HAP-1 (cell line): Measurements from ENCODE around the gene SNX22.

Source experiments
- DNase-seq, 2 experiments: peaks; one replicate each; pipeline ENCODE4 v3.0.0-alpha.2; 2016 to 2020; ENCODE audit warnings: low spot score in 2 of 2
- H3K27me3 ChIP-seq: fragments of 250-450 bp; sonication (Bioruptor Pico); 2 replicates; pipeline ENCODE4 v1.5.1; 2020; ENCODE audit warnings: low read depth, mild to moderate bottlenecking, moderate library complexity
- H3K36me3 ChIP-seq: fragments of 250-450 bp; sonication (Bioruptor Pico); replicated peaks from 2 replicates; pipeline ENCODE4 v1.5.1; 2020; ENCODE audit warnings: mild to moderate bottlenecking
- H3K4me1 ChIP-seq: fragments of 250-450 bp; sonication (Bioruptor Pico); 2 replicates; pipeline ENCODE4 v1.5.1; 2020; ENCODE audit warnings: mild to moderate bottlenecking
- H3K4me3 ChIP-seq: fragments of 250-450 bp; sonication (Bioruptor Pico); 2 replicates; pipeline ENCODE4 v1.5.1; 2020; ENCODE audit warnings: mild to moderate bottlenecking, moderate library complexity
- H3K9me3 ChIP-seq: fragments of 250-450 bp; sonication (Bioruptor Pico); 2 replicates; pipeline ENCODE4 v1.5.1; 2020; ENCODE audit warnings: mild to moderate bottlenecking, moderate library complexity
- in situ Hi-C: fragments of 300-500 bp; cut with MboI; formaldehyde crosslinking; loops from 3 replicates; pipeline ENCODE4 v1.14.3; 2020; ENCODE audit warnings: low sequenced_read_pairs, inconsistent platforms, mixed read lengths

The SNX22 gene

GRCh38 chr15:64144192-64144564 is 7.4 kb upstream of the SNX22 start:
- Histone ChIP-seq H3K36me3 (peaks cover 5% of the 10 kb centered on the region; the same call in 1 of the 2 replicates), H3K4me1 (no peaks in the 10 kb centered on the region), H3K4me3 (no peak overlapping the region), H3K27me3 (no peaks in the 10 kb centered on the region), H3K9me3 (no peaks in the 10 kb centered on the region)
- DNase-seq, result no peak
- in situ Hi-C loops, result no loop called here

- peaks cover 5% of the 10 kb centered on the region; the same call in 1 of the 2 replicates for H3K36me3 ChIP-seq
- no peaks in the 10 kb centered on the region for H3K27me3 ChIP-seq
- no peak for DNase-seq
- in situ Hi-C loops, result no loop called here
- H3K9me3 ChIP-seq, result no peaks in the 10 kb centered on the region
- H3K4me1 ChIP-seq, result no peaks in the 10 kb centered on the region
- no peak overlapping the region for H3K4me3 ChIP-seq
Measured at GRCh38 chr15:64144565-64145281, 6.8 kb upstream of the SNX22 start.

GRCh38 chr15:64146041-64146440 is 5.5 kb upstream of the SNX22 start:
- Histone ChIP-seq H3K27me3 (no peaks in the 10 kb centered on the region), H3K4me1 (peaks cover 2% of the 10 kb centered on the region; the same call in 1 of the 2 replicates), H3K4me3 (no peak overlapping the region), H3K9me3 (no peaks in the 10 kb centered on the region), H3K36me3 (peaks cover 5% of the 10 kb centered on the region; the same call in 1 of the 2 replicates)
- in situ Hi-C loops, result no loop called here
- no peak for DNase-seq

DNA sequence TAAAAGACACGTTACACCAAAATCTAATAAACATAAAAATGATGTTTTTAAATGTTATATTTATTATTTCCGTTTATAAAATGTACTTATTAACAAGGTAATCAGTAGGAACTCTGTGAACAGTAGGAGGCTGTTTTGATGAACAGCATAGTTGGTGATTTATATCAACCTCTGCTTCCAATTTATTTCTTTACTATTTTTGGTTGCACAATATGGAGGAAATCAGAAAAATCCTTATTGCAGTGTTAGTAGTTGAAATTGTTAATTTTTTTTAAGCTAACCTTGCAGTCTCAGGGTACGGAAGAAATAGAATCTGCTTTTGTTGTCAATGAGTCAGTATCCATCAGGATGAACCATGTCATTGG is 5.0 kb upstream of the SNX22 start:
- Histone ChIP-seq H3K27me3 (no peaks in the 10 kb centered on the region), H3K36me3 (0 out of 2 replicates have a peak, but pooled peaks cover 3% of the 10 kb centered on the region), H3K4me1 (peaks cover 3% of the 10 kb centered on the region; the same call in 1 of the 2 replicates), H3K9me3 (no peaks in the 10 kb centered on the region), H3K4me3 (no peak overlapping the region)
- no peak for DNase-seq
- in situ Hi-C loops, result no loop called here

GRCh38 chr15:64146885-64147681 is 4.4 kb upstream of the SNX22 start:
- Histone ChIP-seq H3K36me3 (0 out of 2 replicates have a peak, but pooled peaks cover 3% of the 10 kb centered on the region), H3K4me3 (no peak overlapping the region), H3K4me1 (peaks cover 3% of the 10 kb centered on the region; the same call in 1 of the 2 replicates), H3K27me3 (no peaks in the 10 kb centered on the region), H3K9me3 (no peaks in the 10 kb centered on the region)
- DNase-seq, result no peak
- in situ Hi-C loops, result no loop called here

GRCh38 chr15:64148168-64148567 is 3.4 kb upstream of the SNX22 start:
- Histone ChIP-seq H3K36me3 (0 out of 2 replicates have a peak, but pooled peaks cover 3% of the 10 kb centered on the region), H3K9me3 (no peaks in the 10 kb centered on the region), H3K4me3 (no peak overlapping the region), H3K27me3 (no peaks in the 10 kb centered on the region), H3K4me1 (peaks cover 12% of the 10 kb centered on the region)
- in situ Hi-C loops, result no loop called here
- DNase-seq, result no peak

DNA sequence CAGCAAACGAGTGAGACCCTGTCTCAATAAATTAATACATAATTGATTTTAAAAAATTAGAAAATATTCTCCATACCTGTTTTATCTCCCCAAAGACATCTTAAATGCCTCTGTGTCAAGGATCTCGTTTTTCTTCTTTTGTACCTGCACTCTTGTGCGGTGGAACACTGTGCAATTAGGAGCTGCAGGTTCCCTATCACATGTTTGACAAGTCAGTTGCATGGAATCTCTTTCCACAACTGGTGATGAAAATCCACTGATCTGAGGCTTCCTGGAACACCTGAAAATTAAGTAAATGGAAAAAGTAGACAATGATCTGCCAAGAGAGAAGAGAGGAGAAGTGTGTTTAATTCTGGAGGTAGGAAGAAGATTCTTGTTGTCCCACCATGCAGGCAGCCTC is 3.0 kb upstream of the SNX22 start:
- Histone ChIP-seq H3K4me3 (no peak overlapping the region), H3K9me3 (no peaks in the 10 kb centered on the region), H3K27me3 (no peaks in the 10 kb centered on the region), H3K4me1 (peaks cover 14% of the 10 kb centered on the region), H3K36me3 (peaks cover 3% of the 10 kb centered on the region; the same call in 1 of the 2 replicates)
- in situ Hi-C loops, result no loop called here
- no peak for DNase-seq

DNA sequence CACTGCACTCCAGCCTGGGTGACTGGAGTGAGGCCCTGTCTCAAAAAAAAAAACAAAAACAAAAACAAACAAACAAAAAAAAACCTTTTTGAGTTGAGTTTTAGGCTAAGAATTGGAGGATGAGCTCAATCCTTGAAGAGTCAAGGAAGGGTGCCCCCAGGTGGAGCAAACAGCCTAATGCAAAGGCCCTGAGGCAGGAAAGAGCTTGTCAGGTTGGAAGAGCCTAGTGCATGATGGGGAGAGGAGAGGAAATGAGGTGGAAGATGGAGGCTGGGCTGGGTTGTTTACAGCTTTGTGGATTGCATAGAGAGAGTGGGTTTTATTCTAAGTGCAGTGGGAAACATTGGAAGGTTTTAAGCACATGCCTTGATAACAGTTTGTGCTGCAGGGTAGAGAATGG is 2.1 kb upstream of the SNX22 start:
- H3K4me1 ChIP-seq, result peaks cover 14% of the 10 kb centered on the region
- DNase-seq, result peak; percentile 48 to 67
- no peaks in the 10 kb centered on the region for H3K27me3 ChIP-seq
- H3K9me3 ChIP-seq, result no peaks in the 10 kb centered on the region
- H3K4me3 ChIP-seq, result no peak overlapping the region
- in situ Hi-C loops, result no loop called here
- H3K36me3 ChIP-seq, result peaks cover 11% of the 10 kb centered on the region

- no peaks in the 10 kb centered on the region for H3K27me3 ChIP-seq
- peaks cover 14% of the 10 kb centered on the region for H3K4me1 ChIP-seq
- H3K4me3 ChIP-seq, result no peak overlapping the region
- in situ Hi-C loops, result no loop called here
- no peak for DNase-seq
- no peaks in the 10 kb centered on the region for H3K9me3 ChIP-seq
- peaks cover 14% of the 10 kb centered on the region for H3K36me3 ChIP-seq
Measured at GRCh38 chr15:64149893-64150578, 1.5 kb upstream of the SNX22 start.

DNA sequence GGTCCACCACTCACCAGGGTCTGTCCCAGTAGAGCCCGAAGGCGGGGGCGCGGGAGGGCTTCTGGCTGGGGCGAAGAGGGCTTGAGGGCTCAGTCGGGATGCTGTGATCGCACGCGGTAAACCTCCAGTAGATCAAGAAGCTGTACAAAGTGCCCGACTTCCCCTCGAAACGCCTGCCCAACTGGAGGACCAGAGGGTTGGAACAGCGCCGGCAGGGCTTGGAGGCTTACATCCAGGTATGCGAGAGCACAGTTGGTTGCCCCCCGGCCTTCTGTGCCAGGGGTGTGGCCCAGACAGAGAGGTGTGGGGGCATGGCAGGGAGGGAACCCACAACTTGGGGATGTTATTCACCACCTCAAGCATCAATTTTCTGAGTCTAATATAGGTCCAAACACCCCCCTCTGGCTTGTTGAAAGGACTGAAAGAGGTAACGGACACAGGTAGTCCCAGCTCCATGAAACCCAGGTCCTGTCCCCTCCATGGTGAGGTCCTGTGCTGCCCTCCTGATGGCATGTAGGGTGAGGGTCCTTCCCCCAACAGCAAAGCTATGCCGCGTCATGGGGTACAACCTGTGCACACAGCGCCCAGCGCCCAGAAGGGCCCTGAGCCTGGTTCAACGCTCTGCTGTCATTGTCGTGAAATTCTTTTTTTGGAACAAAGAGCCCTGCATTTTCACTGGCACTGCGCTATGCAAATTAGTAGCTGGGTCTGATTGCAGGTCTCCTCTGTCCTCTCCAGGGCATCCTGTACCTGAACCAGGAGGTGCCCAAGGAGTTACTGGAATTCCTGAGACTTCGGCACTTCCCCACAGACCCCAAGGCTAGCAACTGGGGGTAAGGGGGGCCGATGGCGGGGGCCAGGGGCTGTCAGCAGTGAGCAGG is 1.2 kb downstream of the SNX22 start:
- in situ Hi-C loops, result no loop called here
- Histone ChIP-seq H3K4me1 (peaks cover 14% of the 10 kb centered on the region), H3K9me3 (no peaks in the 10 kb centered on the region), H3K27me3 (no peaks in the 10 kb centered on the region), H3K4me3 (peak overlapping the region; percentile 83), H3K36me3 (peaks cover 41% of the 10 kb centered on the region)
- DNase-seq, result peak in 1 of 2 experiments; percentile 69

- Histone ChIP-seq H3K9me3 (no peaks in the 10 kb centered on the region), H3K27me3 (no peaks in the 10 kb centered on the region), H3K4me3 (peak overlapping the region; percentile 83; the same call in 1 of the 2 replicates), H3K4me1 (peaks cover 14% of the 10 kb centered on the region), H3K36me3 (peaks cover 50% of the 10 kb centered on the region)
- DNase-seq, result peak; percentile 99 to 100
- in situ Hi-C loops, result no loop called here
Measured at GRCh38 chr15:64153480-64154367, 2.2 kb downstream of the SNX22 start.

GRCh38 chr15:64155802-64156651 is 4.5 kb downstream of the SNX22 start:
- Histone ChIP-seq H3K27me3 (no peaks in the 10 kb centered on the region), H3K36me3 (peaks cover 73% of the 10 kb centered on the region), H3K4me1 (peaks cover 13% of the 10 kb centered on the region), H3K9me3 (no peaks in the 10 kb centered on the region), H3K4me3 (no peak overlapping the region)
- no peak for DNase-seq
- in situ Hi-C loops, result no loop called here
